Stimulated activated CD4-positive, alpha-beta T cell treated with anti-CD3 and anti-CD28 coated beads, Interleukin-4, amount 100 ng/mL, for 4 hours (primary cell): ENCODE data around the gene POLR1B.
"Not testable (repeated sequence)": the region's sequence is repeated elsewhere in the genome, so short reads cannot be mapped to it uniquely, and the experiment has no call there.

Source experiments
- DNase-seq, 2 experiments: peaks; one replicate each; pipeline ENCODE4 v3.0.0-alpha.2; 2020

The POLR1B gene

DNA sequence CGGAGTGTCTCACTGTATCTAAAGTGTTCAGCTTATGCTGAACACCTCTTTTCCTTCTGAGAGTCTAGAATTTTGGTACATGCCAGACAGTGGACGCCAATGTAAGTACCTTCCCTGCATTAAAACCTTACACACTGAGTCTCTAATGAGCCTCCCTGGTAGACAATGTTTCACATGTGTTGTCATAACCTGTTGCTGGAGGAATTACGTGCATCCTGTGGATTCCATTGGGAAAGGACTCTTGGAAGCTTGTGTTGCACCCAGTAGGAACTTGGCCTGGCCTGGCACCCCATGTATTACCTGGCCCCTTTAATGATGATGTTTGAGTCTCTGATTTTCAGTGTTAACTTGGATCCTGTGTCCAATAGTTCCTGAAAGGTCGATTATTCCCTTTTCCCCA lies 62.7 kb downstream of the POLR1B start:
- DNase-seq = no peak

DNA sequence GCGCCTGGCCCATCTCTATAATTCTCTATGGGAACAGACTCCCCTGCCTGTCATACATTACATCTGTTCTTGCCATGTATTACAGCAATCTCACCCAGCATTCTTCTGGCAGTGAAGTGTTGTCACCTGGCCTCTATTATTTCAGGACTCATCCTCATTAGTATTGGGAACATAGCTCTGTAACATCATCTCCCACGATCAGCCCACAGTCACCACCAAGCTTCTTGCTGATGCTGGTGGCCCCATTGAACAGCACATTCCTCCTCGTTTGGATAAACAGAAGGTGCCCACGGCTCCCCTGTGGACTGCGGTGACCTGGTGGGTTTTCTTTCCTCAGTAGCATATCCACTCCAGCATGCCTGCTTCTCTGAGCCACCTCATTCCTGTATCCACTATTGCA lies 63.7 kb downstream of the POLR1B start:
- no peak for DNase-seq

DNA sequence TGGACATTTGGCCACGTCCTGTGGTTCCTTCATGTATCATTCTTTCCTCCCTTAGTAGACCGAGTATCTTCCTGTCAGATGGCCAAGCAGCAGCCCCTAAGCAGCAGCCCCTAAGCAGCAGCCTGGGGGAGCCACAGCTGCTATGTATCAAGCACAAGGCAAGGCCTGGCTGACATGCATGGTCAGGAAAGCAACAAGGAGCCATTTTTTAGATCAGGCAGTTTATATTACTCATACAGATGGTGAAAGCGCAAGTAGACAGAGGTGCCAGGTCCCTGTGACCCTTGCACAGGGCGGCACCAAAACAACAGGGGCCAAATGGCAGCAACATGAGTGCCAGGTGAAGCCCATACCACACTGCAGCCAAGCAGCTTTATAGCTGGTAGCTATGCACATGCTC lies 64.3 kb downstream of the POLR1B start:
- DNase-seq = no peak

DNA sequence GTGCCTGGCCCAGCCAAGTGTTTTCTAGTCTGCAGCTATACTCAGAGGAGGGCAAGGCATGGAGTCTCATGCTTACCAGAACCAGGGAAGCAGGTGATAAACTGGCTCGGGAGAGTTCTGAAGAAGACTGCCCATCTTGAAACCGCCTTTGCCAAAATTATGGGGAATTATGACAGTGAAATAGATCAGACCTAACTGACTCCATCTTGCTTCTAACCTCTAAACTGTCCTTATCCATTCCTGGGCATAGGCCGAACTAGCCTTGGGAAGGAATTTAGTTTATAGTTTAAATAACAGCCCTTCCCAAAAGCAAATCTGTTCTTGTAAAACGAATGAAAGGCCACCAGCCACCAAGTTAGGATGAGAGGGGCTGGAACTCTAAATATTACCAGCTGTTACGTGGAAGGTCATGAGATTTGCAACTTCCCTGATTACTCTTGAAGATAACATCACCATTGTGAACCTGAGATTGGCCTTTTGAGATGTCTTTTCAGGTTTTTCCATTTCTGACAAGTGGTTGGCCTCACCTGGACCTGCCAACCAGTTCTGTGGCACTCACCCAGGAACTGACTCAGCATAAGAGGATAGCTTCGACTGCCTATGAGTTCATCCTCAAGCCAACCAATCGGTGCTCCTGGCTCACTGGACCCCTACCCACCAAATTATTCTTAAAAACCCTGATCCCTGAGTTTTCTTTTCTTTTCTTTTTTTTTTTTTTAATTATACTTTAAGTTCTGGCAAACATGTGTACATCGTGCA lies 65.6 kb downstream of the POLR1B start:
- no peak for DNase-seq

DNA sequence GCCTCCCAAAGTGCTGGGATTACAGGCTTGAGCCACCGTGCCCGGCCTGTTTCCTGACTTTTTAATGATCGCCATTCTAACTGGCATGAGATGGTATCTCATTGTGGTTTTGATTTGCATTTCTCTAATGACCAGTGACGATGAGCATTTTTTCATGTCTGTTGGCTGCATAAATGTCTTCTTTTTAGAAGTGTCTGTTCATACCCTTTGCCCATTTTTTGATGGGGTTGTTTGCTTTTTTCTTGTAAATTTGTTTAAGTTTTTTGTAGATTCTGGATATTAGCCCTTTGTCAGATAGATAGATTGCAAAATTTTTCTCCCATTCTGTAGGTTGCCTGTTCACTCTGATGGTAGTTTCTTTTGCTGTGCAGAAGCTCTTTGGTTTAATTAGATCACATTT lies 67.1 kb downstream of the POLR1B start:
- not testable (repeated sequence) for DNase-seq

DNA sequence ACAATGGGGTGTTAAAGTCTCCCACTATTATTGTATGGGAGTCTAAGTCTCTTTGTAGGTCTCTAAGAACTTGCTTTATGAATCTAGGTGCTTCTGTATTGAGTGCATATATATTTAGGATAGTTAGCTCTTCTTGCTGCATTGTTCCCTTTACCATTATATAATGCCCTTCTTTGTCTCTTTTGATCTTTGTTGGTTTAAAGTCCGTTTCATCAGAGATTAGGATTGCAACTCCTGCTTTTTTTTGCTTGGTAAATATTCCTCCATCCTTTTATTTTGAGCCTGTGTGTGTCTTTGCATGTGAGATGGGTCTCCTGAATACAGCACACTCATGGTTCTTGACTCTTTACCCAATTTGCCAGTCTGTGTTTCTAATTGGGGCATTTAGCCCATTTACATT lies 70.0 kb downstream of the POLR1B start:
- not testable (repeated sequence) for DNase-seq

DNA sequence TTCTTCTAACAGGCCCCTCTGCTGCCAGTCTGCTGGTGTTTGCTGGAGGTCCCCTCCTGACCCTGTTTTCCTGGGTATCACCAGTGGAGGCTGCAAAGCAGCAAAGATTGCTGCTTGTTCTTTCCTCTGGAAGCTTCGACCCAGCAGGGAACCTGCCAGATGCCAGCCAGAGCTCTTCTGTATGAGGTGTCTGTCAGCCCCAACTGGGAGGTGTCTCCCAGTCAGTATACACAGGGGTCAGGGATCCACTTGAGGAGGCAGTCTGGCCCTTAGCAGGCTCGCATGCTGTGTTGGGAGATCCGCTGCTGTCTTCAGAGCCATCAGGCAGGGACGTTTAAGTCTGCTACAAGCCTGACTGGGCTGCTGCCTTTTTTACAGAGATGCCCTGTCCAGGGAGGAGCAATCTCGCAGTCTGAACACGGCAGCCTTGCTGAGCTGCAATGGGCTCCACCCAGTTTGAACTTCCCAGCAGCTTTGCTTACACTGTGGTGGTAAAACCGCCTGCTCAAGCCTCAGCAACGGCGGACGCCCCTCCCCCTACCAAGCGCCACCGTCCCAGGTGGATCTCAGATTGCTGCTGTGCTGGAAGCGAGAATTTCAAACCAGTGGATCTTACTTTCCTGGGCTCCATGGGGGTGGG lies 72.1 kb downstream of the POLR1B start:
- no peak for DNase-seq

DNA sequence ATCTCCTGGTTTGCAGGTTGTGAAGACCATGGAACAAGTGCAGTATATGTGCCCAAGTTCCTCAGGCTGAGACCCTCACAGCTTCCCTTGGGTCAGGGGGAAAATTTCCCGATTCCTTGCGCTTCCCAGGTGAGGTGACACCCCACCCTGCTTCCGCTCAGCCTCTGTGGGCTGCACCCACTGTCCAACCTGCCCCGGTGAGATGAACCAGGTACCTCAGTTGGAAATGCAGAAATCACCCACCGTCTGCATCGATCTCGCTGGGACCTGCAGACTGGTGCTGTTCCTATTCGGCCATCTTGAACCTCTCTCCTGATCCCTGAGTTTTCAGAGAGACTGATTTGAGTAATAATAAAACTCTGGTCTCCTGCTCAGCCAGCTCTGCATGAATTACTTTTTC lies 72.8 kb downstream of the POLR1B start:
- DNase-seq = no peak

DNA sequence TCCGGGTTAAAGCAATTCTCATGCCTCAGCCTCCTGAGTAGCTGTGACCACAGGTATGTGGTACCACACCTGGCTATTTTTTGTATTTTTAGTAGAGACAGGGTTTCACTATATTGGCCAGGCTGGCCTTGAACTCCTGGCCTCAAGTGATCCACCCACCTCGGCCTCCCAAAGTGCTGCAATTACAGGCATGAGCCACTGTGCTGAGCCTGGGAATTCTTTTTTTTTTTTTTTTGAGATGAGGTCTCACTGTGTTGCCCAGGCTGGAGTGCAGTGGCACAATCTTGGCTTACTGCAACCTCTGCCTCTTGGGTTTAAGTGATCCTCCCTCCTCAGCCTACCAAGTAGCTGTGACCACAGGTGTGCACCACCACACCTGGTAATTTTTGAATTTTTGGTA lies 73.5 kb downstream of the POLR1B start:
- DNase-seq = not testable (repeated sequence)

DNA sequence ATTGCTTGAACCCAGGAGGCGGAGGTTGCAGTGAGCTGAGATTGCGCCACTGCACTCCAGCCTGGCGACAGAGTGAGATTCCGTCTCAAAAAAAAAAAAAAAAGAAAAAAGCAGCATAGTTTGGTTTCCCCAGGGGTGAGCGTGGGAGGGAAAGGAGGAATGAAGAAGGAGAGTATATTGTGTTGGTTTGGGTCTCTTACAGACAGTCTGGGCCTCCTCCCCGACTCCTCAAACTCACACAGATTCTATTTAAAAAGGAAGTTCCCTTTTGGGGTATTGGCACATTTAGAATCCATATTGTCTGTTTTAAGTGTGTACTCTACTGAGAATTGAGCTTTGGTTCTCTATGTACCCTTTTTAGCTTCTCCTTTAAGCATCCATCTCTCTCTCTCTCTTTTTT lies 76.1 kb downstream of the POLR1B start:
- DNase-seq = no peak

DNA sequence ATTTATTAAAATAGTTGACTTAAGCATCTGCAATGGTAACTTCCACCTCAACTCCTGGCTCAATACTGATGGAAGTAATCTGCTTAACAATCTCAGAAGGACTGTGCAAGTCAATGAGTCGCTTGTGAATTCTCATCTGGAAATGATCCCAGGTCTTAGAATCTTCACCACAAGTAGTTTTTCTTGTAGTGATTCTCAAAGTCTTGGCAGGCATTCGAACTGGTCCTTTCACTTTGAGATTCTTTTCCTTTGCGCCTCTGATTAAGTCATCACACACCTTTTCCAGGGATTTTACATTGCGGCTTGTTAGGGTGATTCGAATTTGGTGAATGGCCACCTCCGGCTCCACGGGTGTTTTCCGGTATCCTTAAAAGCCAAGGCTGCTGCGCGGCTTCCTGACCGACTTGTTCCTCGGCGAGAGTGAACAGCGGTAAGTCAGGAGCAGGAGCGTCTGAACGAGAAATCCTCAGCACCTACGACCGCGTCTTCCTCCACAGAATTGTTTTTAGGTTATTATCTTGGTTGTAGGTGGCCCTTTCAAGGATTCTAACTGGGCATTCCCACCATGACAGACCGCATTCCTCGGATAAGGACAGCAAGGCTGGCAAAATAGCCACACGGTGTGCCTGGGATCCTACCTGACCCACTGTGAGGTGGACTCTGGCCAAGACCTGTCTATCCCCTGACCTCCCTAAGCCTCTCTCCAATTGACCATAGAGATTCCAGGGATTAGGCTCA lies 79.7 kb downstream of the POLR1B start:
- no peak for DNase-seq

DNA sequence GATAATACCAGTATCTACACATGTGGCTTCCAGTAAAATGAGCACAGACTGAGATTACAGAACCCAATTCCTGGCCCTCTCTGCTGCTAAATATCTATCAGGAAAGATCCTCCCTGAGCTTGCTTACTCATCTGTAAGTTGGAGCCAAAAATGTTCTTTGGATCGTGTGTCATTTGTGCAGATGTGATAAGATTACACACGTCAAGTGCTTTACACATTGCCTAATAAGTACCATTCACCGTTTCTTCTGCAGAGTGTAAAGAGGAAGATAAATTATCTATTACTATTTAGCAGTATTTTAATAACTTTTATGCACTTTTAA lies 80.2 kb downstream of the POLR1B start:
- no peak for DNase-seq

DNA sequence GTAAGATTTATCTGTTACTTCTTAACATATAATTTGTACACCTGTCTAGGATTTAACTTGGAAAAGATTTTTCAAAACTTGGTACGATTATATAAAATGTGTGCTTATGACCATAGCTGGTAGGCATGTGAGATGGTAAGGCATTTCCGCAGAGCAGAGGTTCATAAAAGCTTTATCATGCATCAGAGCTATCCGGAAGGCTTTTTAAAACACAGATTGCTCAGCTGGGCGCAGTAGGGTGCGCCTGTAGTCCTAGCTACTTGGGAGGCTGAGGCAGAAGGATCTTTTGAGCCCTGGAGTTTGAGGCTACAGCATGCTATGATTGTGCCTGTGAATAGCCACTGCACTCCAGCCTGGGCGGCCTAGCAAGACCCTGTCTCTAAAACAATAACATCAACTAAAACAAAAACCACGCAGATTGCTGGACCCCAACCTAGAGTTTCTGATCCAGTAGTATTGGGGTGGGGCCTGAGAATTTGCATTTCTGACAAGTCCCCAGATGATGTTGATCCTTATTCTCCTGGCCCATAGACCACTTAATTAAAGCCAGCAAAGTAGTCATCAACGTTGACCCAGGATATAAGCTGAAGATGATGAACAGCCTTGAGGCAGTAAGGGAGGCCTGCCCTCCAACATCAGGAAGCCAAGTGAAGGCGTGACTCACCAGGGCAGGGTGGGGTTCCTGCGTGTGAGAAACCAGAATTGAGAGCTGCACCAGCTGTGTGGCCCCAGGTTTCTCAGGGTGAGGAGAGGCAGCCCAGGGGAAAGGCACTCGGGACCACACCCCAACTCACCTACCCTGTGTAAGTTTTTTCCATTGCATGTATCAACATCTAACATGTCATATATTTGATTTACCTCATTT lies 81.9 kb downstream of the POLR1B start:
- peak; percentile 57 to 80 for DNase-seq

DNA sequence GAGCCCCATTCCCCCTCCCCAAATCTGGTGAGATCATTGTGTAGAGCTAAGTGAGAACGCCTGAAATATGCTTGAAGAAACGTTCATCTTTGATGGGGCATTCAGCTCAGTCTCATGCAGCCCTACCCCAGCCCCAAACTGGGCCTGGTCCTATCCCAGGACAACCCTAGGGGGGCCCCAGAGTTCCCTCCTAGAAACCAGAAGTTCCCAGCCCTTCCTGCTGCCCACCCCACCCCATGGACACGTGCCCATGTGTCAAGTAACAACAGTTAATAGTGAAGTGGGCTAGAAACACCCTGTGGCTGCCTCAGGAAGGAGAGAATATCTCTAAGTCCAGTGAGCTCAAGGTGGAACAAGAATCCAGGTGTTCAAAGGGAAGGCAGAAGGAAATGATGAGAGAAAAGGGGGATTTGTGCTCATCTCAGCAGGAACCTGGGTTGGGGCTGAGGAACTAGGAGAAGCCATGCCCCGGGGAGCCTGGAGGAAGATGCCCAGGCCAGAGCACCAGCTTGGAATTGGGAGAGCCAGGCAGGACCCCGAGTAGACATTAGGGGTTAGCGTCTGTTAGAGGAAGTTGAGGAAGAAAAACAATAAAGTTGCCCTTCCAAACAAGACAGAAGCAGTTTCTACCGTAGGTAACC lies 83.3 kb downstream of the POLR1B start:
- DNase-seq = no peak

DNA sequence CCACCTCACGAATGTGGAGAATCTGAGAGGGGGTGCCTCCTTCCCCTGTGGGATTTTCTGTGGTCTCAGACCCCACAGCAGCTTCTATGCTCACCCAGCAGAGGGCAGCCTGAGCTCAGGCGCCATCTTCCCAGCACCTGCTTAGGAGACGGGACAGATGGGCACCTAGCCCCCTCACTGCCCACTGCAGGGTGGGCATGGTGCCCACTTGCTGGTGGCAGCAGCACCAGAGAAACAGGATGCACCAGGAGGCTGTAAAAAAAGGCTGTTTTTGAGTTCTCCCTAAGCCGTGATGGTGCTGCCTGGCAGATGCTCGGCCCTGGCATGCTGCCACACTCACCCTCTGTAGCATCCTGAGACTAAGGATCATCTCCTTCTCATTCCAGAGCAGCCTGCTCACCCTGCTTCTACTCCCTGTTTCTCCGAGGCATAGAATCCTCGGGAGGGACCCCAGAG lies 84.4 kb downstream of the POLR1B start:
- DNase-seq = peak; percentile 55
